DOHH2 (cell line): Measurements from ENCODE around the gene ALDH1B1.

ENCODE experiments used
- H3F3A ChIP-seq: fragments of 200-600 bp; sonication (generic), shearing (Covaris generic); 2 replicates; pipeline ENCODE4 v1.6.0; 2016; ENCODE audit warnings: antibody characterized with exemption, mild to moderate bottlenecking; ENCODE audit not compliant: control insufficient read depth, insufficient read depth
- H3K27ac ChIP-seq: fragments of 200-600 bp; sonication (generic); 2 replicates; pipeline ENCODE4 v1.5.1; 2014; ENCODE audit warnings: low read depth, mild to moderate bottlenecking, low read length, moderate library complexity
- H3K27me3 ChIP-seq: fragments of 200-600 bp; sonication (generic); 2 replicates; pipeline ENCODE4 v1.6.1; 2014; ENCODE audit warnings: mild to moderate bottlenecking, low read length, mixed read lengths; ENCODE audit not compliant: control insufficient read depth
- H3K36me3 ChIP-seq: fragments of 200-600 bp; sonication (generic); 2 replicates; pipeline ENCODE4 v1.6.1; 2014; ENCODE audit warnings: mild to moderate bottlenecking, low read length, moderate library complexity, mixed read lengths; ENCODE audit not compliant: control insufficient read depth
- H3K4me1 ChIP-seq: fragments of 200-600 bp; sonication (generic); 2 replicates; pipeline ENCODE4 v1.6.1; 2014; ENCODE audit warnings: mild to moderate bottlenecking, low read length, mixed read lengths; ENCODE audit not compliant: control insufficient read depth
- H3K4me2 ChIP-seq: fragments of 200-600 bp; sonication (generic); 2 replicates; pipeline ENCODE4 v1.6.0; 2014; ENCODE audit warnings: mild to moderate bottlenecking, low read length, moderate library complexity
- H3K4me3 ChIP-seq: fragments of 200-600 bp; sonication (generic); 2 replicates; pipeline ENCODE4 v1.5.1; 2014; ENCODE audit warnings: mild to moderate bottlenecking, low read length, mixed read lengths
- H3K79me2 ChIP-seq: fragments of 200-600 bp; sonication (generic); 2 replicates; pipeline ENCODE4 v1.6.1; 2014; ENCODE audit warnings: mild to moderate bottlenecking, low read length, mixed read lengths; ENCODE audit not compliant: control insufficient read depth
- H3K9me2 ChIP-seq: fragments of 200-600 bp; sonication (generic); replicated peaks from 2 replicates; pipeline ENCODE4 v1.6.1; 2014; ENCODE audit warnings: mild to moderate bottlenecking, low read length, mixed read lengths; ENCODE audit not compliant: control insufficient read depth
- H3K9me3 ChIP-seq: fragments of 200-600 bp; sonication (generic); 2 replicates; pipeline ENCODE4 v1.6.1; 2014; ENCODE audit warnings: antibody characterized with exemption, low read length, mixed read lengths; ENCODE audit not compliant: control insufficient read depth, insufficient read depth
- H4K20me1 ChIP-seq: fragments of 200-600 bp; sonication (generic); 2 replicates; pipeline ENCODE4 v1.6.0; 2014; ENCODE audit warnings: low read depth, mild to moderate bottlenecking, antibody characterized with exemption, low read length, moderate library complexity; ENCODE audit not compliant: control insufficient read depth, insufficient read depth
- EZH2phosphoT487 ChIP-seq: fragments of 200-600 bp; sonication (generic); IDR thresholded peaks from 2 replicates; pipeline ENCODE4 v1.6.1; 2017; ENCODE audit warnings: borderline replicate concordance, mild to moderate bottlenecking, antibody characterized with exemption, low read length, moderate library complexity, mixed read lengths
- TF ChIP-seq, protein P1 (sequence below): fragments of 200-600 bp; sonication (generic); IDR thresholded peaks from one replicate; pipeline ENCODE4 v1.5.1; 2014; ENCODE audit warnings: antibody characterized with exemption, mild to moderate bottlenecking, low read depth, low read length; ENCODE audit not compliant: poor library complexity, severe bottlenecking

Gene ALDH1B1

DNA sequence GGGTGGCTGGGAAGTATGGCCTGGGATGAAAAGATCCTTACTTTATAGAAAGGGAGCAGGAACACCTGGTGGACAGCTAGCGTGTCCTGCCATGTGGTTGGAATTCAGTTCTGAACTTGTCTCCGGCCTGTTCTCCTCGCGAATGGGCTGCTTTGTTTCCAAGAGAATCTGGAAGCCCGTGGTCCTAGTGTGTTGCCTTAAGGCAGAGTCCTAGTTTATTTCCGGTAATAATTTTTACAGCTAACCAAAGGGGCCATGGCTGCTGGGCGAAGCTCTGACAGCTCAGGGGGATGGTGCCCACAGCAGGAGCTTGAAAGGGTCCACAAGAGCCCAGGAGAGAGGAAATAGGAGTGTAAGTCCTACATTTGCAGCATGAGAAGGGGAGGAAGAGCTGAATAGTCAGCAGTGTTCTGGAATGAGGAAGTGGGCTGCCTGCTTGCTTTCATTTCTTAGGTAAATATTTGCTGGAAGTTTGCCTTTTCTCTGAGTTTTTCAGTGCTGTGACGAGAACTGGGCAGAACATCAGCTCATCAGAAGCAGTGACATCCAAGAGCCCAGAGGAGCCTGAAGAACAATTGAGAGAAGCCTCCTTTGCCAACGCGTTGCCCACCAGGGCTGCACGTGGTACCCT, 44.8 kb downstream of the ALDH1B1 start:
- no peak overlapping the region for H3K4me3 ChIP-seq
- H3K9me3 ChIP-seq, result no peaks in the 10 kb centered on the region
- no peaks in the 10 kb centered on the region for H3F3A ChIP-seq
- H3K27ac ChIP-seq, result no peak overlapping the region
- TF ChIP-seq, protein P1, sequence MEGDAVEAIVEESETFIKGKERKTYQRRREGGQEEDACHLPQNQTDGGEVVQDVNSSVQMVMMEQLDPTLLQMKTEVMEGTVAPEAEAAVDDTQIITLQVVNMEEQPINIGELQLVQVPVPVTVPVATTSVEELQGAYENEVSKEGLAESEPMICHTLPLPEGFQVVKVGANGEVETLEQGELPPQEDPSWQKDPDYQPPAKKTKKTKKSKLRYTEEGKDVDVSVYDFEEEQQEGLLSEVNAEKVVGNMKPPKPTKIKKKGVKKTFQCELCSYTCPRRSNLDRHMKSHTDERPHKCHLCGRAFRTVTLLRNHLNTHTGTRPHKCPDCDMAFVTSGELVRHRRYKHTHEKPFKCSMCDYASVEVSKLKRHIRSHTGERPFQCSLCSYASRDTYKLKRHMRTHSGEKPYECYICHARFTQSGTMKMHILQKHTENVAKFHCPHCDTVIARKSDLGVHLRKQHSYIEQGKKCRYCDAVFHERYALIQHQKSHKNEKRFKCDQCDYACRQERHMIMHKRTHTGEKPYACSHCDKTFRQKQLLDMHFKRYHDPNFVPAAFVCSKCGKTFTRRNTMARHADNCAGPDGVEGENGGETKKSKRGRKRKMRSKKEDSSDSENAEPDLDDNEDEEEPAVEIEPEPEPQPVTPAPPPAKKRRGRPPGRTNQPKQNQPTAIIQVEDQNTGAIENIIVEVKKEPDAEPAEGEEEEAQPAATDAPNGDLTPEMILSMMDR, result no peak
- no peak for TF ChIP-seq EZH2phosphoT487
- no peaks in the 10 kb centered on the region for H3K79me2 ChIP-seq
- H3K4me2 ChIP-seq, result no peak overlapping the region
- no peaks in the 10 kb centered on the region for H3K4me1 ChIP-seq
- peaks cover 13% of the 10 kb centered on the region; the same call in 1 of the 2 replicates for H3K27me3 ChIP-seq
- no peaks in the 10 kb centered on the region for H3K9me2 ChIP-seq
- H3K36me3 ChIP-seq, result no peaks in the 10 kb centered on the region
- no peaks in the 10 kb centered on the region for H4K20me1 ChIP-seq

DNA sequence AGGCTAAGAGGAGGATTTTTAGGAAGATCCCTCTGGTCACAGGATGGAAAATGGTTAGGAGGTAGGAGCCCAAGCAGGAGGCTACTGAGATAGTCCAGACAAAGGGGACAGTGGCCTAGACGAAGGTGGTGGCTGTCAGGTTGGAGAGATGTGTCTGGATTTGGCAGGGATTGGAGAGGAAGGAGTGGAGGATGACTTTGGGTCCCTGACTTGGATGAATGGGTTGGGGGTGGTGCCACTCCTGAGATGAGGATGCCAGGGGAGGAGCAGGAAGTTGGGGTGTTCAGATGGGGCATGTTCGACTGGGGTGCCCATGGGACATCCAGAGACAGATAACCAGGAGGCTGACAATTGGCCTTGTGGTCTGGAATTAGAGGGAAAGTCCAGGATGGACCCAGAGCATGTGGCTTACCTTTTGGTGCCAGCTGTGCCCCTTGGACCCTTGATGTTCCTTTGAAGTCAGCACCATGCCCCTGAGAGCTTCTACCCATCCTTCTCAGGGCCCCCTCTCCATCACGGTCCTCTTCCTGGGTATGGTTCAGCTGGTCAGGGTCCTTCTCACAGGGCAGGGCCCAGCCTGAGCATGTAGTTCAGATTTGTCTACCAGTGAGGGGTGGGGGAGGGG, 46.9 kb downstream of the ALDH1B1 start:
- Histone ChIP-seq H3K27me3 (peaks cover 6% of the 10 kb centered on the region; the same call in 1 of the 2 replicates), H3K9me2 (no peaks in the 10 kb centered on the region), H3K4me2 (no peak overlapping the region), H4K20me1 (no peaks in the 10 kb centered on the region), H3K36me3 (no peaks in the 10 kb centered on the region), H3K9me3 (no peaks in the 10 kb centered on the region), H3F3A (no peaks in the 10 kb centered on the region), H3K79me2 (no peaks in the 10 kb centered on the region), H3K27ac (no peak overlapping the region), H3K4me1 (no peaks in the 10 kb centered on the region), H3K4me3 (no peak overlapping the region)
- TF ChIP-seq, protein P1, result no peak

DNA sequence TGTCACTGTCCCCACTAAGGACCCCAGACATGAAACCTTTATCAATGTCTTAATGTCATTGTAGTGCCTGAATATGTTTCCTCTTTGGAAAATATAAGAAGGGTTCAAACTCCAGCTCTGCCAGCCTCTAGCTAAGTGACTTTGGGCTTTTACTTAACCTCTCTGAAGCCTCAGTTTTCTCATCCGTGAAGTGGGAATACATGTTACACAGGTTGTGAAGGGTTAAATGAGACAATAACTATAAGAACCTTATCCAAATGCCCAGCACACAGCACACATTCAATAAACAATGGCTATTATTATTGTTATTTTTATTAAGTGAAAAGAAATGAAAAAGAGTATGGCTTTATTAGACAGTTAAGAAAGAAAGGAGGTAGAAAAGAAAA, 47.4 kb downstream of the ALDH1B1 start:
- Histone ChIP-seq H3K79me2 (no peaks in the 10 kb centered on the region), H3F3A (no peaks in the 10 kb centered on the region), H3K9me3 (no peaks in the 10 kb centered on the region), H3K9me2 (no peaks in the 10 kb centered on the region), H3K4me1 (no peaks in the 10 kb centered on the region), H3K4me2 (no peak overlapping the region), H3K27me3 (peaks cover 6% of the 10 kb centered on the region; the same call in 1 of the 2 replicates), H3K27ac (no peak overlapping the region), H4K20me1 (no peaks in the 10 kb centered on the region), H3K36me3 (no peaks in the 10 kb centered on the region), H3K4me3 (no peak overlapping the region)
- no peak for TF ChIP-seq EZH2phosphoT487
- TF ChIP-seq, protein P1, result no peak
